Measurements from ENCODE around the gene PIP5K1B. TPM values are rescaled to one million over a fixed set of nuclear protein-coding genes. Genes with fewer than 3 reads are reported as not detected.

The PIP5K1B gene
- total and polyA plus RNA-seq, 2 donors (not counting 3 experiments of a cell fraction or from before 2014, with no cell fraction given), result 0.27 TPM; not detected in 1

DNA sequence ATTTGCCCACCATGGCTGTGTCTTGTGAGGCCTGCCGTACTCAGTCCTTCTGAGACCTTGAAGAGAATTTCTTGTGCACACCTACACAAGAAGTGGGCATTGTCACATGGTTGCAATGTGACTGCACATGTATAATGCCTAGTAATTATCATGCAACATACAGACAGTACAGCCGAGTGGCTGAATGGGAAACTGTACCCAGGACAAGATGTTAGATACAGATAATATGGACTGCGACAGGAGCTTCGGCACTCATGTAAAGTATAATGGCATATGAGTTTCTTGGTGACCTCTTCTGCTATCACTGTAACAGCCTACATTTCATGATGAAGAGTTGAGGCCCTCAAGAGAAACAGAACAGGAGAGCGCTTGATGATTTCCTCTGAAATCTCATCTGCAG is 313.7 kb downstream of the PIP5K1B start:
- no peaks in the 10 kb centered on the region for H3K9me3 ChIP-seq (replicated peaks; ENCODE audit: control insufficient read depth, insufficient read depth, low read length)
- no peaks in the 10 kb centered on the region for H3K79me2 ChIP-seq (ENCODE audit: control insufficient read depth, insufficient read depth, low read length)
- BruUV-seq (replicated peaks), result no TSS peak
- dilution Hi-C loops (cut with MboI; ENCODE audit: extremely low pct_ligation_motif_present, low sequenced_read_pairs), result no loop called here
- FAIRE-seq, result no peak
- H3K27ac ChIP-seq (ENCODE audit: insufficient read depth, low read depth, low read length), result no peak overlapping the region
- H3K4me2 ChIP-seq (ENCODE audit: insufficient read depth, low read length), result no peak overlapping the region
- H3K9ac ChIP-seq (replicated peaks; ENCODE audit: extremely low read depth, insufficient read depth, low read length), result no peak overlapping the region
- ChIA-PET POLR2A (no interaction called here), CTCF (no interaction called here)
- peaks cover 5 to 7% of the 10 kb centered on the region in 2 experiments for H3K27me3 ChIP-seq (ENCODE audit: control insufficient read depth in 2 of 2, insufficient read depth in 2 of 2, low read length in 2 of 2)
- H3K4me3 ChIP-seq (replicated peaks in 1 of 3; ENCODE audit: insufficient read depth in 1 of 3, low read depth in 1 of 3, low read length in 3 of 3), result no peak overlapping the region
- no peak for TF ChIP-seq GATA2 (IDR thresholded peaks at IDR 0.05; ENCODE audit: insufficient read depth, insufficient read length, low read depth, low read length)
- TF ChIP-seq EZH2 (IDR thresholded peaks at IDR 0.05; ENCODE audit: borderline replicate concordance, low read depth, low read length, severe bottlenecking), result no peak
- no peak for TF ChIP-seq POLR2AphosphoS5 (IDR thresholded peaks at IDR 0.05; ENCODE audit: insufficient read depth, low read depth, low read length)
- TF ChIP-seq FOS (IDR thresholded peaks at IDR 0.05; ENCODE audit: borderline replicate concordance, insufficient read depth, low read length), result no peak
- no peak for TF ChIP-seq MAX (IDR thresholded peaks at IDR 0.05; ENCODE audit: insufficient read depth, insufficient read length)
- no peak for TF ChIP-seq MYC (IDR thresholded peaks at IDR 0.05; ENCODE audit: low read depth, low read length)
- TF ChIP-seq, protein P1, sequence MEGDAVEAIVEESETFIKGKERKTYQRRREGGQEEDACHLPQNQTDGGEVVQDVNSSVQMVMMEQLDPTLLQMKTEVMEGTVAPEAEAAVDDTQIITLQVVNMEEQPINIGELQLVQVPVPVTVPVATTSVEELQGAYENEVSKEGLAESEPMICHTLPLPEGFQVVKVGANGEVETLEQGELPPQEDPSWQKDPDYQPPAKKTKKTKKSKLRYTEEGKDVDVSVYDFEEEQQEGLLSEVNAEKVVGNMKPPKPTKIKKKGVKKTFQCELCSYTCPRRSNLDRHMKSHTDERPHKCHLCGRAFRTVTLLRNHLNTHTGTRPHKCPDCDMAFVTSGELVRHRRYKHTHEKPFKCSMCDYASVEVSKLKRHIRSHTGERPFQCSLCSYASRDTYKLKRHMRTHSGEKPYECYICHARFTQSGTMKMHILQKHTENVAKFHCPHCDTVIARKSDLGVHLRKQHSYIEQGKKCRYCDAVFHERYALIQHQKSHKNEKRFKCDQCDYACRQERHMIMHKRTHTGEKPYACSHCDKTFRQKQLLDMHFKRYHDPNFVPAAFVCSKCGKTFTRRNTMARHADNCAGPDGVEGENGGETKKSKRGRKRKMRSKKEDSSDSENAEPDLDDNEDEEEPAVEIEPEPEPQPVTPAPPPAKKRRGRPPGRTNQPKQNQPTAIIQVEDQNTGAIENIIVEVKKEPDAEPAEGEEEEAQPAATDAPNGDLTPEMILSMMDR (IDR thresholded peaks at IDR 0.05; ENCODE audit: extremely low read depth in 1 of 2, insufficient read depth in 1 of 2, low read depth in 1 of 2, low read length in 2 of 2), result no peak
- no peaks in the 10 kb centered on the region for H3K9me1 ChIP-seq (replicated peaks; ENCODE audit: control insufficient read depth, extremely low read depth, insufficient read depth, low read length)
- no peak for DNase-seq (ENCODE audit: low read depth, low spot score)
- H4K20me1 ChIP-seq (replicated peaks; ENCODE audit: control insufficient read depth, extremely low read depth, insufficient read depth, low read length), result no peaks in the 10 kb centered on the region
- H3K4me1 ChIP-seq (ENCODE audit: control insufficient read depth, extremely low read depth, insufficient read depth, low read length), result no peaks in the 10 kb centered on the region
- no peaks in the 10 kb centered on the region for H3K36me3 ChIP-seq (ENCODE audit: control insufficient read depth in 2 of 2, extremely low read depth in 1 of 2, insufficient read depth in 2 of 2, low read length in 2 of 2)
- intact Hi-C loops (cut with micrococcal nuclease), result no loop called here
- H2AFZ ChIP-seq (ENCODE audit: low read depth, low read length), result no peak overlapping the region
